Lower lobe of right lung (tissue), 2 donors: ENCODE results near the gene CIAO3. TPM values are rescaled to one million over a fixed set of nuclear protein-coding genes. Genes with fewer than 3 reads are reported as not detected.

Source experiments
- ATAC-seq, 2 donors: fragments of 200-7000 bp; cut with Tn5 transposase; one replicate each; pipeline ENCODE4 v1.9.1; 2020 to 2022; ENCODE audit warnings: mild to moderate bottlenecking in 2 of 2, moderate library complexity in 2 of 2
- DNase-seq: peaks from one replicate; pipeline ENCODE4 v3.0.0-alpha.2; 2020
- H3K27ac ChIP-seq: fragments of 200-600 bp; one replicate; pipeline ENCODE4 v1.8.0; 2022
- H3K27me3 ChIP-seq: fragments of 200-600 bp; one replicate; pipeline ENCODE4 v1.8.0; 2022; ENCODE audit warnings: low read depth
- H3K36me3 ChIP-seq: fragments of 200-600 bp; one replicate; pipeline ENCODE4 v1.8.0; 2022; ENCODE audit warnings: mild to moderate bottlenecking
- H3K4me1 ChIP-seq: fragments of 200-600 bp; one replicate; pipeline ENCODE4 v1.8.0; 2022
- H3K4me3 ChIP-seq: fragments of 200-600 bp; one replicate; pipeline ENCODE4 v1.8.0; 2022; ENCODE audit warnings: mild to moderate bottlenecking
- H3K9me3 ChIP-seq: fragments of 200-600 bp; one replicate; pipeline ENCODE4 v1.8.0; 2022
- CTCF ChIP-seq: fragments of 200-600 bp; IDR thresholded peaks from one replicate; pipeline ENCODE4 v1.8.0; 2022; ENCODE audit warnings: antibody characterized with exemption, mild to moderate bottlenecking
- intact Hi-C: fragments of 100-400 bp; cut with DNase I; formaldehyde crosslinking; loops from one replicate; pipeline ENCODE4 v1.11.0; 2022
- total RNA-seq: library from RNA; stranded (reverse); fragmentation: NEBNext Ultra II Directional; extraction: Animal tissue kit (Norgen Biotek cat#: 25700); gene quantifications from one replicate; pipeline ENCODE4 v1.2.1, GENCODE V29; 2021
- donor health status: DM: no; HTN: yes; CAD: no; lungs with severe emphysema.

The CIAO3 gene
- total RNA-seq, 1 donor from 2014 or later, result 24.3 TPM

GRCh38 chr16:686459-687260, 54.1 kb downstream of the CIAO3 start:
- ATAC-seq (no peak), DNase-seq (no peak)
- Histone ChIP-seq H3K4me1 (peaks cover 60% of the 10 kb centered on the region), H3K4me3 (no peak overlapping the region), H3K9me3 (no peaks in the 10 kb centered on the region), H3K27ac (no peak overlapping the region), H3K36me3 (peaks cover 31% of the 10 kb centered on the region), H3K27me3 (no peaks in the 10 kb centered on the region)
- no peak for TF ChIP-seq CTCF
- intact Hi-C loops, result no loop called here

- intact Hi-C loops, result no loop called here
- peaks cover 36% of the 10 kb centered on the region for H3K36me3 ChIP-seq
- ATAC-seq, result no peak
- no peak overlapping the region for H3K4me3 ChIP-seq
- TF ChIP-seq CTCF, result peak; percentile 36
- no peaks in the 10 kb centered on the region for H3K27me3 ChIP-seq
- H3K27ac ChIP-seq, result no peak overlapping the region
- peak; percentile 74 for DNase-seq
- no peaks in the 10 kb centered on the region for H3K9me3 ChIP-seq
- peaks cover 66% of the 10 kb centered on the region for H3K4me1 ChIP-seq
Measured at GRCh38 chr16:685967-686366, 54.8 kb downstream of the CIAO3 start.

GRCh38 chr16:684961-685696, 55.7 kb downstream of the CIAO3 start:
- Histone ChIP-seq H3K9me3 (no peaks in the 10 kb centered on the region), H3K36me3 (peaks cover 36% of the 10 kb centered on the region), H3K27ac (peak overlapping the region; percentile 89), H3K27me3 (no peaks in the 10 kb centered on the region), H3K4me3 (peak overlapping the region; percentile 83), H3K4me1 (peaks cover 61% of the 10 kb centered on the region)
- intact Hi-C loops, result no loop called here
- TF ChIP-seq CTCF, result no peak
- DNase-seq, result peak; percentile 61
- no peak for ATAC-seq

GRCh38 chr16:684071-684794, 56.6 kb downstream of the CIAO3 start, which contains the start of gene JMJD8:
Gene JMJD8 (minus strand): TSS chr16:684334. CDS start chr16:684319, 15 bp downstream.
- Histone ChIP-seq H3K9me3 (no peaks in the 10 kb centered on the region), H3K36me3 (peaks cover 36% of the 10 kb centered on the region), H3K27me3 (no peaks in the 10 kb centered on the region), H3K4me3 (peak within 1 kb of the TSS; percentile 83), H3K4me1 (peaks cover 58% of the 10 kb centered on the region), H3K27ac (peak within 1 kb of the TSS; percentile 89)
- TF ChIP-seq CTCF, result no peak
- intact Hi-C loops, result no loop called here
- ATAC-seq (peak; percentile 82 to 83), DNase-seq (peak; percentile 99)

GRCh38 chr16:683396-684070, 57.3 kb downstream of the CIAO3 start:
- peak overlapping the region; percentile 83 for H3K4me3 ChIP-seq
- H3K36me3 ChIP-seq, result peaks cover 36% of the 10 kb centered on the region
- H3K27me3 ChIP-seq, result no peaks in the 10 kb centered on the region
- peak overlapping the region; percentile 89 for H3K27ac ChIP-seq
- ATAC-seq (no peak), DNase-seq (no peak)
- H3K9me3 ChIP-seq, result no peaks in the 10 kb centered on the region
- intact Hi-C loops, result no loop called here
- H3K4me1 ChIP-seq, result peaks cover 57% of the 10 kb centered on the region
- TF ChIP-seq CTCF, result no peak
